ENCODE results near the gene KCTD8. TPM values are rescaled to one million over a fixed set of nuclear protein-coding genes. Genes with fewer than 3 reads are reported as not detected.

The KCTD8 gene
- total RNA-seq, 2 experiments from 2014 or later = not detected

DNA sequence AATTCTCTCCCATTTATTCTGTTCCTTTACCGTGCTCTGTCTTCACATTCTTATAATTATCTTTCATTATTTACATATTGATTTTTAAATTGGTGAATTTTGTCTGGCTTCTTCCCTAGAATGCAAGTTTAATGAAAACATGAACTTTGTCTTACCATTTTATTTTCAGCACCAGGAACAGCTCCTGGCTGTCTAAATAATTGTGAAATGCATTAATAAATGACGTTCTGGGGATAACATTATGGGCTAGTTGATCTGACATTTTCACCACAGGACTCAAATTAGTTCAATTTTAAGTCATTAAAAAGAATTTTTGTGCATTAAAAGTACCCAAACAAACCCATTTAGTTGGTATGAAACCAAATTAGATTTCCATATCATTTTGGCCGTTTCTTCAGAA lies 97.5 kb downstream of the KCTD8 start:
- ChIA-PET POLR2A (no interaction called here), CTCF (no interaction called here)

DNA sequence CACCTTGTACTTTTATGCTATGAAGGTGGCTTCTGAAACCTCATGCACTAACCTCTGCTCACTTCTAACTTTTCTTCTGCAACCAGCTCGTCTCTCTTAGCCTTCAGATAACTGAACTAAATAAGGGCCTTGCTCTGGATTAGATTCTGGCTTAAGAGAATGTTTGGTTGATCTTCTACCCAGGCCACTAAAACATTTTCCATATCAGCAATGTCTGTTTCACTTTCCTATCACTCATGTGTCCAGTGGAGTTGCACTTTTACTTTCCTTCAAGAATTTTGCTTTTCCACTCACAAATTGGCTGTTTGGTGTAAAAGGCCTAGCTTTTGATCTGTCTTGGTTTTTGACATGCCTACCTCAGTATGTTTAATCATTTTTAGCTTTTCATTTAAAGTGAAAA lies 105.8 kb downstream of the KCTD8 start:
- POLR2A ChIA-PET = no interaction called here

DNA sequence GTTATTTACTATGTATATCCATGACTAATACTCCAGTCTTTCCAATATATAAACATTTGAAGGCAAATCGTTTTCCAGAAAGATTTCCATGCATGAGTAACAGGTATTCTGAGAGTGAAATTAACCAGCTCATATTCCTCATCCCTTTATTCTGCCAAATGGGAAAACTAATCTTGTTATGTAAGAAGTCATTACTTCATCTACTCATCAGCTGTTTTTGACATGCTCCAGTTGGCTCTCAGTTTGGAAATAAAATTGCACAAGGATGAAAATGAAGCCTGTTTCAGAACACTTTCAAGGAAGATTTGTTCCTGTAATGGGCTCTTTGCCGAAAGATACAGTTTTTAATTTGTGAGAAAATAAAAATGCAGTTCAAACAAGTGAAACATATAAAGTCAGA lies 121.9 kb downstream of the KCTD8 start:
- ChIA-PET CTCF (no interaction called here), POLR2A (no interaction called here)

More for the DNA sequence above, 105.8 kb downstream of the KCTD8 start:
- CTCF ChIA-PET = no interaction called here

DNA sequence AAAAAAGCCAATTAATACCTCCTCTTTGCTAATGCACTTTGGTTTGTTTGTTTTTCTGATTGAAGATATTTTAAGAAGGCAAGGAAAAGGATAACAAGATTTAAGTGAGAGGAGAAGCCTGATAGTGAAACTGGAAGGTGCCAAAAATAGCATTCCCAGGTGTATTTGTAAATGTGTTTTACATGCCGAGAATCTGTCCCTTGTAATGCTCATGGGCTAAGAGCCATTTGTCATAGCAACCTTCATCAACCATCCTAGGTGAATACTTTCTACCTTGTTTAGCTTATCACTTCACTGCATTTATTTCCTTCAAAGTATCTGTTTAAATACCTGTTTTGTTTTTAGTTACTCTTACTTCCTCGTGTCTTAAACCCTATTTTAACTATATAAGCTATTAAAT lies 127.8 kb downstream of the KCTD8 start:
- ChIA-PET POLR2A (interaction anchor here (0.5 kb wide), 1 partner anchor 357 kb away, joined by 3 read pairs; the partner anchor contains the start of gene GUF1), CTCF (no interaction called here)

DNA sequence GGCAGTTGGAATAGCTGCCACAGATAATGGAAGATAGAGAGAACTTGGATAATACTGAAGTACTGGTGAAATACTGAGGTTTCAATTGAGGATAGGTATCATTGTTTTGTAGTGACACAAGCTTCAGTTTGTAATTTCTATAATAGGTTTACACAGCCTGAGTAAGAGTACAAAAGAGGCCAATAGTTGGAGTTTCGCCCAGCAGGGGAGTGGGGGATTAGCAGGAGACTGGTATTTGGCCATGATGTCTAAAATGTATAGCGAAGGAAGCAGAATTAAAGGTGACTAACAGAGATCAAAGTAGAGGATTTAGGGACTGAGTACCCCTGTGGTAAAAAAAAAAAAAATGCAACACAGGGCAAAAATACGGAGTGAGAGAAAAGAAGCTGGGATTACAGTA lies 129.5 kb downstream of the KCTD8 start:
- ChIA-PET CTCF (no interaction called here), POLR2A (no interaction called here)

DNA sequence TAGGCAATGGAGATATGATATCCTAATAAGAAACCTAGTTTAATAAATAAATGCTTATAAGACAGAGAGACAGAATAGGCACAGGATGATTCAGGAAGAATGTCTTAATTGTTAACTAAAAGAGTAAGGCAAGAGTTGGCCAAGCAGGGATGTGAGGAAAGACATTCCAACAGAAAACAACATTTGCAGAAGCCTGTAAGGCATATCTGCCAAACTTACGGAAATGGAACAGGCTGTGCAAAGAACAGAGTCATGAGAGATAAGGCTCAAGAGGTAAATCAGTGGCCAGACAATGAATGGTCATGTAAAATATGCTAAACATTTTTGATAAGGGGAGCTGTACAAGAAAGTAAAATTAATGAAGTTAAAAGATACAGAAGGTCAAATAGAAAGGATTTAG lies 134.9 kb downstream of the KCTD8 start:
- ChIA-PET CTCF (no interaction called here), POLR2A (no interaction called here)

DNA sequence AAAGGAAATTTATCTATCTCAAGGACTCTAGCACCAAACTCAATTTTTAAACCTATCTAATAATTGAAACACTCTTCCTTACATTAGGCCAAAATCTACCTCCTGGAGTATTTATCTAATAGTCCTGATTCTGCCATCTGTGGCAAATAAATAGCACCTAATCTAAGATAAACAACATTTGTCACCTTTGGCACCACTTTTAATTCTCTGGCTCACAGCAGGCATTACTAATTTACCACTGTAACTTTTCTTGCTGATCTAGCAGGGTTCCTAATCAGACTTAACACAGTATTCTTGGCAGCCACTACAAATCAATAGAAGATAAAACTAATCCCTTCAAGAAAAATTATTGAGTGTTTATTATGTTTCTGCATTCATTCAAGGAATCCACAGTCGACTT lies 161.1 kb downstream of the KCTD8 start:
- POLR2A ChIA-PET = no interaction called here
- CTCF ChIA-PET = no interaction called here

DNA sequence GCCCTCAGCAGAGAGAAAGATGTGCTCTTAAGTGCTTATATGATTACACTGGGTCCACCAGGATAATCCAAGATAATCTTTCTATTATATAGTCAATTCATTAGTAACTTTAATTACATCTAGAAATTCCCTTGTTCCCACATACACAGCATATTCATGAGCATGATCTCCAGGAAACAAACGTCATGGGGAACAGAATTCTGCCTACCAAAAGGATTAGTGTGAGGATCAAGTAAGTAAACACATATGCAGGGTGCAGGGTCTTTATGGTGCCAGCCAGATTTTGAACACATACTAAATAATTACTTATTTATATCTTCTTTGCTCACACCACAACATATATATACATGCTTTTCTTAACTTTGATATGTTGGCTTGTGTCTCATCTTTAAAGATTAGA lies 169.1 kb downstream of the KCTD8 start:
- ChIA-PET CTCF (no interaction called here), POLR2A (no interaction called here)

DNA sequence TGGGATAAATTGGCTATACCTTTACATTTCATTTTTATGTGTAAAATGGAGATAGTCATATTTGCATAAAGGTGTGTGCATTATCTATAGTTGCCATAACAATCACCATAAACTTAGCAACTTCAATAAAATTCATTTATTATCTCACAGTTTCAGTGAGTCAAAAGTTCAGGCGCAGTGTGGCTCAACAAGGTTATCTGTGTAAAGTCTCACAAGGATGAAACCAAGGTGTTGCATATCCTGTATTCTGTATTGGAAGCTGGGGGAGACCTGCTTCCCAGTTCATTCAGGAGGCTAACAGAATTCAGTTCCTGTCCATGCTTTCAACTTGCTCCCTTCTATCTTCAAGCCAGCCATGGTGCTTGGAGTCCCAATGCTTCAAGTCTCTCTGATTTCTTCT lies 169.5 kb downstream of the KCTD8 start:
- ChIA-PET POLR2A (no interaction called here), CTCF (no interaction called here)

DNA sequence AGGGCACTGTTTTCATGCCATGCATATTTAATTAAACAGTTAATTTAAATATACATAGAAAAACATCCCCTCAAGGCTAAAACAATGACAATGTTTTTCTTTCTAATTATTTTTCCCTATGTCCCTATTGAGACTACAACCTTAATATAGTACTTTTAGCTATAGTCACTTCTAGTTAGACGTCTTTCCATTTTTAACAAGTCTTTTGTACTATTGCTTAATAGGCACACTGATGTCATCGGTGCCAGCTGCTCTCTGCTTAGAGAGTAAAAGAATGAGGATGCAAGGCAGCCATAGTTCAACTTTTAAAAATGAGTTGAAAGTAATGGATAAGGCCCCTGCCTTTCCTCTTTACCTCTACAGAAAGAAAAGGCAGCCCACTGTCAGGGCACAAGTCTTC lies 191.1 kb downstream of the KCTD8 start:
- ChIA-PET CTCF (no interaction called here), POLR2A (no interaction called here)

DNA sequence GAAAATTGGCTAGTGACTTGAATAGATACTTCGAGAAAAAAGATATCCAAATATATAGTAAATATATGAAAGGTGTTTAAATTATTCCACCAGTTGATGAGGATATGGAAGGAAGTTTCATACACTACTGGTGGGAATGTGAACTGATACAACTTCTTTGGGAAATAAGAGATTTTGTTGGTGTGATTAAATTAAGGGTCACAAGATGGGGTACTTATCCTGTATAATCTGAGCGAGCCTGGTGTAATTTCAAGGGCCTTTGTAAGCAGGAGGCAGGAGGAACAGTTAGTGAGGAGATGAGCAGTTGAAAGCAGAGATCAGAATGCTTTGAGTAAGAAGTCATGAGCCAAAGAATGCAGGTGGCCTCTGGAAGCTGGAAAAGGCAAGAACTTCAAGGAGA lies 192.2 kb downstream of the KCTD8 start:
- ChIA-PET CTCF (no interaction called here), POLR2A (no interaction called here)

DNA sequence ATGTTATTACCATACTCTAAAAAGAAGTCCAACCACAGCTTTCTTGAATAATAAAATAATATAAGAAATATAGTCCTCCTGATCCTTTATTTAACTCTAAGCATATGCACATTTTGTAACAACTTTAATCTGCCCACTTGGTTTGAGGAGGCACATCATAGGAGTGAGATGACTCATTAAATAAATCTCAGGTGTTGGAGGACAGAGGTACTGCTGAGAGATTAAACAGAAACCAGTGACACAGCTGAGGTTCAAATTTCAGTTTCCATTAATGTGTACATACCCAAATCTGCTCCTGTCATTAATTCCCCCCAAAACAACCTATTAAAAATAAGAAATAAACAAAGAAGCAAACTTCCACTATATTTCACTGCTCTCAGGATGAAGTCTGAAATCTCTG lies 211.0 kb downstream of the KCTD8 start:
- POLR2A ChIA-PET = no interaction called here
- CTCF ChIA-PET = no interaction called here

DNA sequence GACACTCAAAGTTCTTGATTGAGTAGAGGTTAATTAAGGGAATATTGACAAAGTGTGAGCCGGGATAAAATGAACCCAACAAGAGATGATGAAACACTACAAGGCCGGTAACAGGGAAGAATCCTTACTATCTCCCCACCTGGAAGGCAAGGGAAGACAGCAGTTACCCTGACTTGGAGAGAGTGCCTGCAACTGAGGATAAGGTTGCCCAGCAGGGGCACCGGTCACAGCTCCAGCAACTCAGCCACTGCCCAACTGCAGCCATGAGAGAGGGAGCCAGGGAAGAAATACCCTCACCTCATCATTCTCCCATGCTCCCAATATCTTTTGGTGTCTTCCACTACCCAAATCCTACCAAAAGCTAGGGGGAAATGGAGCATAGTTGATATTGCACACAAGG lies 212.7 kb downstream of the KCTD8 start:
- ChIA-PET POLR2A (no interaction called here), CTCF (no interaction called here)

DNA sequence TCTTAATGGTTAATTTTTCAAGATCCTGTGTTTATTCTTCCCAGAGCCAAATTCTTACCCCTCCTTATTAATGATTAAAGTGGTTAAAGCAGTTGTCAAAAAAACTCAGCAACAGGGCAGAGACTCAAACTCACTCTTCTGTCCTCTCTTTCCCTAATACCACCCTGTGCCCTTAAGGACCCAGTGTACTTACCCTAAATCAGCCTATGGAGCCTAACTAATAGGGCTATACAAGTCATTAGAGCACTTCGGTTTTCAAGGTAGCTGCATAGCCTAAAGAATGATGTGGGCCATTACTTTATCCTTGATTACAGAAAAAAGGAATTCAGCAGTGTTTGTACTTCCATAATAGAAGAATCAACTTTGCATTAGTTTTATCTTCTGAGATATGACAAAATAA lies 216.3 kb downstream of the KCTD8 start:
- POLR2A ChIA-PET = no interaction called here
- CTCF ChIA-PET = no interaction called here

DNA sequence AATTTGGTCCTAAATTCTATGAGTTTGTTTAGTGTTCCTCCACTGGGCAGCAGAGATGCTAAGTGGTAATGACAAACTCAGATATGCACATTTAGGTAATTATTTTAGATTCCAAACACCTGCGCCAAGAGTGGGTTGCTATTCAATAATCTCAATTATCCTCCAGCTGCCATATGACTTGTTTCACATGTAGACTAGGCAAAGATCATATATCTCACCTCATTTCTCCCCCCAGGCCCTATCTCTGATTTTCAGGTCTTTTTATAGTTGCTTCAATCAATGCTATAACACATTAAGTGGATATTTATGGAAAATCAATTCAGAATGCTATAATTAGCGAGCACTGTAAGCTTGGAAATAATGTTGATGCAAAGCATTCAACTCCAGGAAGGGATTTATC lies 217.6 kb downstream of the KCTD8 start:
- CTCF ChIA-PET = no interaction called here
- POLR2A ChIA-PET = no interaction called here

DNA sequence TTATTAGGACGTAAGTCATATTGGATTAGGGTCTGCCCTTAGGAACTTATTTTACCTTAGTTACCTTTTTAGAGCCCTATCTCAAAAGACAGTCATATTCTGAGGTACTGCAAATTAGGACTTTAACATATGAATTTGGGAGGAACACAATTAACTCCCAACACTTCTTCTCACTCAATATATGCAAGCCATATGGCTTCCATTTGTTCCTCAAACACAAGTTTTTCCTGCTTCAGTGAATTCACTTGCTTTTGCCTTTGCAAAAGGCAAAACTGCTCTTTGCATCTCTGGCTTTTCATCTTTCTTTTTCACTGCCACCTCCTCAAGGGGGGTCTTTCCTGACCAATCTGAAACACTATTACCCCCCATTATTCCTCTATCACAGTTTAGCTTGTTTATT lies 220.3 kb downstream of the KCTD8 start:
- ChIA-PET POLR2A (no interaction called here), CTCF (no interaction called here)

DNA sequence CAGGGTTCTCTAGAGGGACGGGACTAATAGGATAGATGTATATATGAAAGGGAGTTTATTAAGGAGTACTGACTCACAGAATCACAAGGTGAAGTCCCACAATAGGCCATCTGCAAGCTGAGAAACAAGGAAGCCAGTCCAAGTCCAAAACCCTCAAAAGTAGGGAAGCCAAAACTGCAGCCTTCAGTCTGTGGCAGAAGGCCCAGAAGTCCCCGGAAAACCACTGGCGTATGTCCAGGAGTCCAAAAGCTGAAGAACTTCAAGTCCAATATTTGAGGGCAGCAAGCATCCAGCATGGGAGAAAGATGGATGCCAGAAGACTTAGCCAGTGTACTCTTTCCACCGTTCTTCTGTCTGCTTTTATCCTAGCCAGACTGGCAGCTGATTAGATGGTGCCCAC lies 227.2 kb downstream of the KCTD8 start:
- CTCF ChIA-PET = no interaction called here

DNA sequence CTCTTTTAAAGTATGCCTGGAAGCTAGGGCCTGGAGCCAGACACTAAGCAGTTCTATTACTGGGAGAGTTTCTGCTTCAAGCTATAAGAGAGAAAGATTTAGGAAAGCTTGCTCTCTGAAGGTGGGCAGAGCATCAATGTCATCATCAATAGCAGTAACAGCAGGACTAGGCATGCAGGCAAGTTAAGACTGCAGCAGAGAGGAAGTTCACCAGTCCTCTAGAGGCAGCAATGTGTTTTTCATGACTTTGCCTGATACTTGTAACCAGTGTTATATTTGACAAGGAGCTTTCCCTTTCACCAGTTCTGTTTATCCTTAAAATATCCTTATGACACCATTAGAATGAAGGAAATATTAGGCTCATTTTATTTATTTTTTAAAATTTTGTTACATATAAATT lies 237.9 kb downstream of the KCTD8 start:
- CTCF ChIA-PET = no interaction called here
- POLR2A ChIA-PET = no interaction called here

More for the DNA sequence above, 227.2 kb downstream of the KCTD8 start:
- POLR2A ChIA-PET = no interaction called here

DNA sequence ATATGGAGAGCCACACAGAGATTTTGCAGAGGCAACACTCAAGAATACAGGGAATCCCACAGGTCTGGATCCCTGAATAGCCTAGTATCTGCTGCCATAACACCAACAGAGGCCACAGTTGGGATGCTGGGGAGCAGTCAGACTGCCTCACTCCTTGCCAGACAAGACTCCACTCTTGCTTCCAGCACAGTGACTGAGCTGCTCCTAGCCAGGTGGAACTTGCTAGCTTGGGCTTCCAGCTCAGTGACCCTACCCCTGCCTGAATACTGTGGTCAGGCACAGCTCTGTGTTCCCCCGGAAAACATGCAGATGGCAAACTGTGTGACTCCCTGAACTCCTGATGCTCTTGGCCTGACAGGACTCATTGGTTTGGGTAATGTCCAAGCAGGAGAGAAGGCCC lies 251.8 kb downstream of the KCTD8 start:
- POLR2A ChIA-PET = no interaction called here

DNA sequence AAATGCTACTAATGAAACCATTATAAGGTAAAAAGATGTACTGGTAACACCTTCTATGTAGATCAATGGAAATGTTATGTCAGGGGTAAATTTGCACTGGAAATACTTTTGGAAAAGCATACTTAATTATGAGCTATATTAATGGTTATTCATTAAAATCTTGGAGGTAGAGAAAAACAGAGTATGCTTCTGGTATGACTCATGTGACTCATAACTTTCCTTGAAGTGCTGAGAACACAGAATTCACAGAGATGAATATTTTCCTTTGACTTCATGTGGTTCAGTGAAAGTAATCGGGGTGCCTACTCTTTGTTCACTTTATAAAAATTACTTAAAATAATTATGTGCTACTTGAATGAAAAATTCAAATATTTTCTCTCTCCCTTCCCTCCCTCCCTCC lies 254.2 kb downstream of the KCTD8 start:
- CTCF ChIA-PET = no interaction called here
- POLR2A ChIA-PET = no interaction called here

More for the DNA sequence above, 251.8 kb downstream of the KCTD8 start:
- CTCF ChIA-PET = no interaction called here

DNA sequence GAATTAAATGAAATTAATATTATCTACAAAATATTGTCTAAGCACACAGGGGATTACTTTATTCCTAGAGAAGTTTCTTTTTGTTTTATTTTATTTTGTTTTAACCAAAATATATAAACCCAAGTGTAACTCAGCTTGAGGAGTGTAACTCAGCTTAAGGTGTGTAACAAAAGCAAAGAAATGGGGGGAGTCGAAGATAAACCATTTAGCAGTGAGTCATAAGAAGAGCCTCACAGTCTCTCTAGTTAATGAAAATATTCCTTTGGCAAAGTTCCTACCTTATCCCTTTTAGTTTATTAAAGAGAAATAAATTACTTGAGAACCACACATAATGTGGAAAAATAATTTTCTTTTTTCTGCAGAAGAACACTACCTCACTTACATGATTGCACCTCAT lies 261.8 kb downstream of the KCTD8 start:
- CTCF ChIA-PET = no interaction called here

DNA sequence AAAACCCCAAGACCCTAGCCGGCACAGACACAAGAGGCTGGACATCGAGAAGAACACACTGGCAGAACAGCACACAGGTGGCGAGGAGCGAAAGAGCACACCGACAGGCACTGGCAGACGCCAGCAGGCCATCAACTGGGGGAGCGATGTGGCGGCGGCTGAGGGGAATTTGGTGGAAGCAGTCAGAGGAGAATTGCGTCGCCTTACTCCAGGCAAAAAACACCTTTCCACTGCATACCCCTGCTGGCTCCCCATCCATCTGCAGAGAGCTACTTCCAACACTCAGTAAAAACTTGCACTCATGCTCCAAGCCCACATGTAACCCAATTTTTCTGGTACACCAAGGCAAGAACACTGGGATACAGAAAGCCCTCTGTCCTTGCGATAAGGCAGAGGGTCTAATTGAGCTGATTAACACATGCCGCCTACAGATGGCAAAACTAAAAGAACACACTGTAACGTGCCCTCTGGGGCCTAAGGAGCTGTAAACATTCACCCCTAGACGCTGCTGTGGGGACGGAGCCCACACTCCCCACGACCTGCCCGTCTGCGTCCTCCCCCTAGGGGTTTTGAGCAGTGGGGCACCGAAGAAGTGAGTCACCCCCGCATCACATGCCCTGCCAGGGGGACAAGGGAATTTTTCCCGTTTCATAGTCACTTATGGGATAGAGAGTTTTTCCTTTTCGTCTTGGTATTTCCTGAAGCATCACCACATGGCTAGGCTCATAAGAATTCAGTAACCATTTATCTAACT lies 262.3 kb downstream of the KCTD8 start:
- POLR2A ChIA-PET = no interaction called here
- CTCF ChIA-PET = no interaction called here

More for the DNA sequence above, 261.8 kb downstream of the KCTD8 start:
- POLR2A ChIA-PET = no interaction called here

All from activated CD8-positive, alpha-beta memory T cell treated with anti-CD3 and anti-CD28 coated beads for 36 hours (primary cell).